Mammary epithelial cell (primary cell): Measurements from ENCODE around the gene CAMTA1.

ENCODE experiments used
- EZH2 ChIP-seq: IDR thresholded peaks from 2 replicates; pipeline ENCODE4 v1.6.1; 2012; ENCODE audit warnings: low read length, inconsistent platforms, borderline replicate concordance
- TF ChIP-seq, protein P1 (sequence below), 2 donors: IDR thresholded peaks in 1 of 2; conservative IDR thresholded peaks in 1 of 2; 2 replicates each; pipeline ENCODE4 v1.5.1; 2011 to 2012; ENCODE audit warnings: inconsistent platforms in 2 of 2, low read length in 2 of 2, mild to moderate bottlenecking in 2 of 2, control low read depth in 1 of 2, low read depth in 1 of 2; ENCODE audit not compliant: insufficient read depth in 1 of 2; ENCODE audit errors: extremely low read depth in 1 of 2

- no peak for TF ChIP-seq EZH2
- TF ChIP-seq, protein P1, sequence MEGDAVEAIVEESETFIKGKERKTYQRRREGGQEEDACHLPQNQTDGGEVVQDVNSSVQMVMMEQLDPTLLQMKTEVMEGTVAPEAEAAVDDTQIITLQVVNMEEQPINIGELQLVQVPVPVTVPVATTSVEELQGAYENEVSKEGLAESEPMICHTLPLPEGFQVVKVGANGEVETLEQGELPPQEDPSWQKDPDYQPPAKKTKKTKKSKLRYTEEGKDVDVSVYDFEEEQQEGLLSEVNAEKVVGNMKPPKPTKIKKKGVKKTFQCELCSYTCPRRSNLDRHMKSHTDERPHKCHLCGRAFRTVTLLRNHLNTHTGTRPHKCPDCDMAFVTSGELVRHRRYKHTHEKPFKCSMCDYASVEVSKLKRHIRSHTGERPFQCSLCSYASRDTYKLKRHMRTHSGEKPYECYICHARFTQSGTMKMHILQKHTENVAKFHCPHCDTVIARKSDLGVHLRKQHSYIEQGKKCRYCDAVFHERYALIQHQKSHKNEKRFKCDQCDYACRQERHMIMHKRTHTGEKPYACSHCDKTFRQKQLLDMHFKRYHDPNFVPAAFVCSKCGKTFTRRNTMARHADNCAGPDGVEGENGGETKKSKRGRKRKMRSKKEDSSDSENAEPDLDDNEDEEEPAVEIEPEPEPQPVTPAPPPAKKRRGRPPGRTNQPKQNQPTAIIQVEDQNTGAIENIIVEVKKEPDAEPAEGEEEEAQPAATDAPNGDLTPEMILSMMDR (conservative IDR thresholded peaks at IDR 0.05 in 1 of 2, IDR thresholded peaks at IDR 0.05 in 1 of 2; ENCODE audit: extremely low read depth in 1 of 2, insufficient read depth in 1 of 2, low read depth in 1 of 2, low read length in 2 of 2): peak; percentile 99 to 100
Observed at GRCh38 chr1:7667625-7668218, 882.5 kb downstream of the CAMTA1 start.
